NB4 (cell line): Measurements from ENCODE around the gene RNF32.

Source experiments
- DNase-seq: peaks from one replicate; pipeline ENCODE4 v3.0.0; 2010; ENCODE audit warnings: low read depth
- H3K4me3 ChIP-seq: one replicate; pipeline ENCODE4 v1.5.1; 2011; ENCODE audit warnings: mild to moderate bottlenecking, low read depth, low read length, moderate library complexity
- CTCF ChIP-seq: IDR thresholded peaks from one replicate; pipeline ENCODE4 v1.5.1; 2012; ENCODE audit warnings: low read depth, low read length
- MYC ChIP-seq: IDR thresholded peaks from 2 replicates; pipeline ENCODE4 v1.6.1; 2011; ENCODE audit warnings: low read depth, low read length
- POLR2A ChIP-seq: IDR thresholded peaks from 2 replicates; pipeline ENCODE4 v1.6.1; 2011; ENCODE audit warnings: mild to moderate bottlenecking; ENCODE audit not compliant: insufficient read length; ENCODE audit errors: extremely low read depth
- TF ChIP-seq, protein P1 (sequence below): IDR thresholded peaks from 2 replicates; pipeline ENCODE4 v1.6.1; 2011; ENCODE audit warnings: low read depth, low read length

RNF32 gene

GRCh38 chr7:156651474-156651873 lies 10.9 kb downstream of the RNF32 start:
- H3K4me3 ChIP-seq, result no peak overlapping the region
- DNase-seq, result no peak
- TF ChIP-seq, protein P1, sequence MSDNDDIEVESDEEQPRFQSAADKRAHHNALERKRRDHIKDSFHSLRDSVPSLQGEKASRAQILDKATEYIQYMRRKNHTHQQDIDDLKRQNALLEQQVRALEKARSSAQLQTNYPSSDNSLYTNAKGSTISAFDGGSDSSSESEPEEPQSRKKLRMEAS, result no peak
- no peak for TF ChIP-seq CTCF
- no peak for TF ChIP-seq MYC
- TF ChIP-seq POLR2A, result no peak

GRCh38 chr7:156652886-156653568 lies 12.5 kb downstream of the RNF32 start:
- peak; percentile 17 for DNase-seq
- TF ChIP-seq CTCF (no peak), MYC (no peak), POLR2A (no peak)
- TF ChIP-seq, protein P1, result no peak

GRCh38 chr7:156654511-156655234 lies 14.1 kb downstream of the RNF32 start:
- H3K4me3 ChIP-seq, result no peak overlapping the region
- no peak for DNase-seq
- TF ChIP-seq POLR2A (no peak), MYC (no peak), CTCF (no peak)
- TF ChIP-seq, protein P1, result no peak

More at GRCh38 chr7:156652886-156653568, 12.5 kb downstream of the RNF32 start:
- no peak overlapping the region for H3K4me3 ChIP-seq

DNA sequence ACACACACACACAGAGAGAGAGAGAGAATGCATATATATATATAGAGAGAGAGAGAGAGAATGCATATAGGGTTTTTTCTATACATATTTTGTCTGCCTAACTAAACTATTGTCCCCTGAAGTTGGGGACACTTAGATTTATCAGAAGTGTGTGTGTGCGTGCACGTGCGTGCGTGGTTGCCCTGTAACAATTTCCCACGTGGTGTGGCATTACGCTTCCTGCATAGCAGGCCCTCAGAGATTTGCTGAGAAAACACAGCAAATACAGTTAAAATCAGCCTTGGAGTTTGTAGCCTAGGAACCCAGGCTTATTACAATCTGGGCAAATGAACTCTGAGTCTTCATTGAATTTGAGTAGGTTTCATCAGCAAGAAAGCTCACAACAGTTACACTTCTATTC lies 14.7 kb downstream of the RNF32 start:
- no peak for DNase-seq
- TF ChIP-seq POLR2A, result no peak
- no peak for TF ChIP-seq MYC
- TF ChIP-seq, protein P1, result no peak
- no peak for TF ChIP-seq CTCF
- H3K4me3 ChIP-seq, result no peak overlapping the region

GRCh38 chr7:156655983-156656382 lies 15.4 kb downstream of the RNF32 start:
- no peak for DNase-seq
- TF ChIP-seq, protein P1, result no peak
- TF ChIP-seq MYC (no peak), CTCF (no peak), POLR2A (no peak)
- no peak overlapping the region for H3K4me3 ChIP-seq
